Measurements from ENCODE around the gene LRRC1.

GRCh38 chr6:53861518-53861917, 66.7 kb downstream of the LRRC1 start:
- TF ChIP-seq POLR2A (IDR thresholded peaks at IDR 0.05) = no peak
- TF ChIP-seq CTCF (IDR thresholded peaks at IDR 0.05 in 8 of 11, conservative IDR thresholded peaks at IDR 0.05 in 3 of 11) = no peak
- TF ChIP-seq POLR2AphosphoS5 (IDR thresholded peaks at IDR 0.05) = no peak

Measured in spleen (tissue), 7 donors.